NCI-H2196 (cell line): Measurements from ENCODE around the gene MUC13.

Experiments
- DNase-seq: peaks from one replicate; lab custom pipeline; 2025; ENCODE audit not compliant: unreplicated experiment; lab: John Stamatoyannopoulos, UW

The MUC13 gene

GRCh38 chr3:124950026-124950425 is 15.5 kb upstream of the MUC13 start:
- DNase-seq, result no peak

DNA sequence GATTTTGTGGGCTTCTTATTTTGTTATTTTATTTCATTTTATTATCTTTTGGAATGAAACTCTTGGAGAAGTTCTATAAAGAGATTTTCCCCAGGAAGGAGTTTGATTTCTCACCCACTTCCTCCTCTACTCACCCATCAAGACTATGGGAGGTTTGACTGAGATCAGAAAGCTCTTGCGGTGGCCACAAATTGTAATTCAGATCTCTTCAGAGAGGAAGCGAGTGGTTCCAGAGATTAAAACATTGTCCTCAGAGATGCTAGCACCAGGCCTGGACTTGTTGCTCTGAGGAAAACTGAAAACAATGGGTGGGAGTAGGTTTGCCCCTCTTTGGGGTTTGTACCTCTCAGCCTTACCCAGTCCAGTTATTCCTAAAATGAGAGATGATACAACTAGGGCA is 8.1 kb upstream of the MUC13 start:
- DNase-seq, result no peak

DNA sequence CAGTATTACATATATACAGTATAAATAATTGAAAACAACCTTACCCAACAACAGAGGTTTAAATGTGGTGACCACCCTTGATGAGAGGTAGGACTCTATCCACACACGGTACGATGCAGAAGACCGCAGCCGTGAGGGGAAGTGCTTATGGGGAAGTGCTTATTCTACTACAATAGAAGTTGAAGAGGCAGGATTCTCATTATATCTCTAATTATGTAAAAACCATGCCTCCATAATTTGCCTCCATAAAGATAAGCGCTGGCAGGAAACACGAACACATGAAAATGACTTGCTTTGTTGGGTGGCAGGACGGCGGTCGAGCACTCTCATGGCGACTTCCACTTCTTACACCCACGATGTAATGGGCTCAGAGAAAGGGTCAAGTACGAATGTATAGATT is 7.2 kb upstream of the MUC13 start:
- no peak for DNase-seq

DNA sequence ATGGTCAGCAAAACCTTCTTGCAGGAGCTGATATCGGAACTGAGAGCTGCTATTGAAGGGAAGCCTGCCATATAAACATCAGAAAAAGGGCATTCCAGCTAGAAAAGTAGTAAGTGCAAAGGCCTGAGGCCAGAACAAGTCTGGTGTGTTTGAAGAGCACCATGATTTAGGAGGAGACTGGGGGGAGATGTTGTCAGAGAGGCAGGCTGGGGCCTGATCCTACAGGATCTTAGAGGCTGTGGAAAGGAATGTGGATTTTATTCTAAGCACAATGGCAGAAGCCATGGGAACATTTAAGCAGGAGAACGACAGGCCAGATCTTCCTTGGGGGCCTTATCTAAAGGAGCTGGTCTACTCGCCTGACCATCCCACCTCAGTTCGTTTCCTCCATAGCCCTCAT is 5.1 kb upstream of the MUC13 start:
- DNase-seq, result no peak

DNA sequence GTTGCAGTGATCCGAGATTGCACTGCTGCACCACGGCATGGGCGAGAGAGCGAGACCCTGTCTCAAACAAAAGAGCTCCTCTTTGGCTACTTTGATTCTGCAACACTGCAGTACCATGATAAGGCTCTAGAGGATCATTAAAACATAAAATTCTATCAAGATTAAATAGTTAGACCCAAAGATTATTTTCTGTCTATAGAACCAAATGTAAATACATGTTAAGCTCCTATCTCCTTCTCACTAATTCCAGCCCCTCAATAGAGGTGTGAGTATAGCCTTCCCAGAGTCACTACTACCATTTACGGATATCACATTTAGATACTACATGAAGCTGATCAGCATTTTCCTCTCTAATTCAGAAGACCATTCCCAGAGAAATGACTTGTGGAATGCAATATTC is 4.3 kb upstream of the MUC13 start:
- no peak for DNase-seq

- no peak for DNase-seq
These were observed 2.5 kb upstream of the MUC13 start for GRCh38 chr3:124937049-124937448.

GRCh38 chr3:124935794-124936542 is 1.4 kb upstream of the MUC13 start:
- no peak for DNase-seq

- DNase-seq, result no peak
These were observed 713 bp upstream of the MUC13 start for GRCh38 chr3:124935264-124935663.

DNA sequence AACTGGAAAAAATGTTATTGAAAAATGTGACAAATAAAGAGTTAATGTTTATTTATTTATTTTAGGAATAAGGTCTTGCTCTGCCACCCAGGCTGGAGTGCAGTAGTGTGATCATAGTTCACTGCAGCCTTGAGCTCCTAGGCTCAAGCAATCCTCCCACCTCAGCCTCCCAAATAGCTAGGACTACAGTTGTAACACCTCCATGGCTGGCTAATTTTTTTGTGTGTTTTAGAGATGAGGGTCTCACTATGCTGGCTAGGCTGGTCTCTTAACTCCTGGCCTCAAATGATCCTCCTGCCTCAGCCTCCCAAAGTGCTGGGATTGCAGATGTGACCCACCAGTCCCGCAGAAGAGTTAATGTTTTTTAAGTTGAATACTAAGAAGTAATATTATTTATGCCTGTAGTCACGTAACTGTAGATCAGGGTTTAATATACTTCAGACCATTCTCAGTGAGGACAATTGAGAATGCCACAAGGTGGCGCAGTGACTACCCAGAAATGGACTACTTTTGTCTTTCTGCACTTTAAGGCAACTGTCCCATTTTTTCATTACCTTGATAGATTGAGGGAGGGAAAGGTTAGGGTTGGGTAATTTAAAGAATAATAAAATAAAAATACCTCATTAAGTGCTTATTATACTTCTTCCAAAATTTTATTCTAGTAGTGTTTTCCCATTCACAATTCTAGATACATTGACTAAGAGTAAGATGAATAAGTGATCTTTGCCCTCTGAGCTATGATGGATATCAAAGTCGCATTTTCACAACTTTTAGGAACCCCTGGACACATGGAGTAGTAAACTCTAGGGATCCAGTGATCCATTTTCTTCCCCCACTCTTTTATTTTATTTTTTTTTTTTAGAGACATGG is 6.0 kb downstream of the MUC13 start:
- peak; percentile 74 for DNase-seq

DNA sequence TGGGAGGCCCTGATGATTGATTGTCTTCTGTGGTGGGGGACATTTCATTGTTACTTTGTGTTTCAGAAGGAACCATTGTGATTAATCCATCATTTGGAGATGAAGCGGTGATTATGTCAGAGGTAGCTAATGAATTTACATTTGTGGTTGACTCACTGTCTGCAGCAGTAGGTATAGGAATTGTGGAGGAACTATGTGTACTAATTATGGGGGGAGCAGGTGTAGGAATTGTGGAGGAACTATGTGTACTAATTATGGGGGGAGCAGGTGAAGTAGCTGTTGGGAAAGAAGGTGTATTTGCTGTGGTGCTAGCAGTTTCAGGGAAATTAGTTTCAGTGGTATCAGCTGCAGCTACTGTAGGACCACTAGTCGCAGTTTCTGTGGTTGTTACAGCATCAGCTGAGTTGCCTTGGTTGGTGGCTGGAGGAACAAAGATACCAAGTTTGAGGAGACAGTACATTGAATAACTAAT is 6.9 kb downstream of the MUC13 start:
- no peak for DNase-seq

- no peak for DNase-seq
These were observed 8.0 kb downstream of the MUC13 start for GRCh38 chr3:124926426-124927101.

DNA sequence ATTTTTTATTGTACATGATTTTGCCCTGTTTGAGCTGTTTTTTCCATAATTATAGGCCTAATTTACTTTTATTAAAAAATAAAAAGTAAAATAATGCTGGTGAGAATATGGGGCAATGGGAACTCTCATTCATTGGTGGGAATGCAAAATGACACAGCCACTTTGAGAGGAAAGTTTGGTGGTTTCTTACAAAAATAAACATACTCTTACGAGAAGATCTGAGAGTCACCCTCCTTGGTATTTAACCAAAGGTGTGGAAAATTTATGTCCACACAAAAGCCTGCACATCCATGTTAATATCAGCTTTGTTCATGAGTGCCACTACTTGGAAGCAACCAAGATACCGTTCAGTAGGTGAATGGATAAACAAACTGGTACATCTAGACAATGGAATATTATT is 9.8 kb downstream of the MUC13 start:
- no peak for DNase-seq

GRCh38 chr3:124923833-124924232 is 10.7 kb downstream of the MUC13 start:
- DNase-seq, result no peak

DNA sequence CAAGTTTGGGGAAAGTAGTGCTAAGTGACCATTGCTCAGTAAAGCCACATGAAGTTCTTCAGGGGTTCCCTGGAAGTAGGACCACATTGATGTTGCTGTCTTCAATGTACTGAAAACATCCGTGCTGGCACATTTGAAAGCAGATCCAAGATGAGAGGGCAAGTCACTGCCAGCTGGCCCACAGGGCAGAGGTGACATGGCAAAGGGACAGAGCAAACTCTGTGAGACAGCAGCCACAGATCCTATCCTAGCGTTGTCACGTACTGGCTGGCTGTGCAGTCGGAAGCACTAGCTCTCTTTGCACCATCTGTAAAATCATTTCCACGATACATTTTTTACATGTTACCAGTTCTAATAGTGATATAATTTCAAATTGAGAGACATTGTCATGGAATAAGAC is 13.8 kb downstream of the MUC13 start:
- no peak for DNase-seq

GRCh38 chr3:124919756-124920155 is 14.8 kb downstream of the MUC13 start:
- no peak for DNase-seq

DNA sequence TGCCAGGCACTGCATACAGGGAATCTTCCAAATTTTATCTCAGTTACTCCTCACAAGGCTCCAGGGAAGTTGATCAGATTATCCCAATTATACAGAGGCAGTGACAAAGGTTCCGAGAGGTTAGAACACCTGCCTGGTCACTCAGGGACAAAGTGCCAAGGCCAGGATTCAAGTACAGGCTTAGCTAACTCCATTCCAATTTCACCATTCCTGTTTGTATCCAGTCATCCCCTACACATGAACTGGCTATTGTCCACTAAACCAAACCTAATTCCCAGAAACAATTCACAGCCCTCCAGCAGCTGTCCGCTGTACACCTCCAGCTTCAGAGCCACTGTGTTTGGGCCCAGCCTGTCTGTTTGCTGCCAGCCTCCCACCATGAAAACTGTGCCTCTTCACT is 16.0 kb downstream of the MUC13 start:
- DNase-seq, result no peak

DNA sequence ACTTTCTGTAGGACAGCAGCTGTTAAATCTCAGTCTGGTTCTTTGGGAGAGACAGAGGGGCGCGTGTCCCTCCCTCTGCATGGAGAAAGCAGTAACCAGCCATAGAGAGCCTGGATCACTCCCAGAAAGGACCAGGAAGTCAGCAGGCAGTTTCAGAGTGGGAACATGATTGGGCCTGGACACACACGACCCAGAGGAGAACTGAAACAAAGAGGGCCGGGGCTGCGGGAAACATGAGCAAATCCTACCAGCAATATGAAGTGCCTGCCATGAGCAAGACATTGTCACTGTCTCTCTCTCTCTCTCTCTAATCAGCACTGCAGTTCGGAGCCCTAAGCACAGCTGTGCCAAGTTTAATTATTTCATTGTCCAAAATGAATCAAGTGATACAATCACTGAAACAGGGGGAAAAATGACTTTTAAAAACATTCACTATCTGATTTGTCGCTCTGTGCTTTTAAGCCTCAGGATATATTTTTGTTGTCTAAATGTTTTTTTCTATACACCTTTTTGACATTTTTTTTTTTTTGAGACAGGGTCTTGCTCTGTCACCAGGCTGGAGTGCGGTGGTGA is 17.6 kb downstream of the MUC13 start:
- no peak for DNase-seq

DNA sequence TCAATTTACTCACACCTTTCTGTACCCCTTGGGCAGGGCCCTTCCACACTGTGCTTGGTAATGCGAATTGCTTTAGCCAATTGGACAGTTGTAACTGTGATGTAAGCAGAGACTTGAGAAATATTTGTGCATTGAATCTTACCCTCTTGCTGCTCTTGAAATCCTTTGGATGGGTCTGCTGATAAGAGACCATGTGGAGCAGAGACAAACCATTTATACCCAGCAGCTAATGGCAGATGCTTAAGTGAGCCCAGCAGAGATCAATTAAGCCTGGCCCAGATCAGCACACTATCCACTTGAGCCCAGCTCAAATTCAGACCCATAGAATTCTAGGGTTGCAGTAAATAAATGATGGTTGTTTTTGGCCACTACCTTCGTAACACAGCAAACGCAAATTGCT is 19.3 kb downstream of the MUC13 start:
- no peak for DNase-seq

- no peak for DNase-seq
These were observed 26.6 kb downstream of the MUC13 start for GRCh38 chr3:124907957-124908356.

GRCh38 chr3:124904835-124905492 is 29.6 kb downstream of the MUC13 start:
- DNase-seq, result no peak
